Measurements from ENCODE around the gene PAX2.

Gene PAX2

DNA sequence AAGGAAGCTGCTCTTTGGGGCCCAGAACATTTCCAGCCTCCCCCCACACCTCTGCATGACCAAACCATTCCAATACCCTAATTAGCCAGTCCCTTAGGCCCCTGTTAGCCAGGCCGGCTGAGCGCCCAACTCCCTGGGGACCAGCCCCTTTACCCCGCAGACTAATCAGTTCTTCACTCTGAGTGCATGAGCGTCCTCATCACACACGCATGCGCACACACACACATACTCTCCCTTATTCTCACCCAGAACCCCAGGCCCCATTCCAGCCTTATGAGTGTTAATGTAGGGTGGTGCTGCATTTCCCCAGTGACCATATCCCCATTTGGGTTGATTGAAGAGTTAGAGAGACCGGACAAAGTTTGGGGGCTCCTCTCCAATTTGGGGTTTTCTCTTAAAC lies 90.4 kb downstream of the PAX2 start:
- in situ Hi-C loops (cut with HindIII; ENCODE audit: low sequenced_read_pairs) = no loop called here

GRCh38 chr10:100836891-100837290 lies 91.5 kb downstream of the PAX2 start:
- in situ Hi-C loops (cut with HindIII; ENCODE audit: low sequenced_read_pairs) = no loop called here

GRCh38 chr10:100837300-100837699 lies 91.9 kb downstream of the PAX2 start:
- in situ Hi-C loops (cut with HindIII; ENCODE audit: low sequenced_read_pairs) = no loop called here

GRCh38 chr10:100838986-100839385 lies 93.6 kb downstream of the PAX2 start:
- in situ Hi-C loops (cut with HindIII; ENCODE audit: low sequenced_read_pairs) = no loop called here

DNA sequence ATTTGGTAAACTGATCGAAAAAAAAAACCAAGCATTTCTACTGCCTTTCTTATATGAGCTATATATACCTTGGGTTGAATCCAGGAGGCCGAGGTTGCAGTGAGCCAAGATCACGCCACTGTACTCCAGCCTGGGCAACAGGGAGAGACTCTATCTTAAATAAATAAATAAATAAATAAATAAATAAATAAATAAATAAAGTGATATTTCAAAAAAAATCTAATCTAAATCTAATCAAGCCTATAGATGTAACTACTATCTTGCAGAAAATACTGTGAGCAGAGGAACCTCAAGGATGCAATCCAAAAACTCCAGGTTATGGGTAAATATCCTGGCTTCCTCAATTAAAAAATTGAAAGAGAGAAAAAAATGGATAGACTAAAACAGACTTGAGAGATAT lies 96.1 kb downstream of the PAX2 start:
- in situ Hi-C loops (cut with HindIII; ENCODE audit: low sequenced_read_pairs) = no loop called here

GRCh38 chr10:100847440-100847839 lies 102.1 kb downstream of the PAX2 start:
- in situ Hi-C loops (cut with HindIII; ENCODE audit: low sequenced_read_pairs) = no loop called here

GRCh38 chr10:100848770-100849169 lies 103.4 kb downstream of the PAX2 start:
- in situ Hi-C loops (cut with HindIII; ENCODE audit: low sequenced_read_pairs) = no loop called here

DNA sequence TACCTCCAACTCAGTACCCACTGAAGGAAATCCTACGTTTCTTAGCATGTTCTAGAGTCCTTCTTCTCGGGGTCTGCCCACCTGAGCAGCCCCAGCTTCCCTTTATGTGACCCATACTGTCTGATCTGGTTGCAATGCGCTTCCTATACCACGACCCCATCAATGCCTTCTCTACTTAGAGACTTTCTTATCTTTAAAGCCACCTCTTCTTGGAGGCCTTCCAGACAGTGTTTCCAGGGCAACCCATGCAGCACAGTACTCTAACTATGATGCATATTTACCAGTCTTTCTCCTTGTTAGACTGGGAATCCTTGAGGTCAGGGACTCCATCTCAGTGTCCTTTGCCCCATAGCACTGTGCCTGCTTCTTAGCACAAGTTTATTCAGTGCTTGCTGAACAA lies 112.9 kb downstream of the PAX2 start:
- in situ Hi-C loops (cut with HindIII; ENCODE audit: low sequenced_read_pairs) = no loop called here

GRCh38 chr10:100858747-100859483 lies 113.5 kb downstream of the PAX2 start:
- in situ Hi-C loops (cut with HindIII; ENCODE audit: low sequenced_read_pairs) = no loop called here

DNA sequence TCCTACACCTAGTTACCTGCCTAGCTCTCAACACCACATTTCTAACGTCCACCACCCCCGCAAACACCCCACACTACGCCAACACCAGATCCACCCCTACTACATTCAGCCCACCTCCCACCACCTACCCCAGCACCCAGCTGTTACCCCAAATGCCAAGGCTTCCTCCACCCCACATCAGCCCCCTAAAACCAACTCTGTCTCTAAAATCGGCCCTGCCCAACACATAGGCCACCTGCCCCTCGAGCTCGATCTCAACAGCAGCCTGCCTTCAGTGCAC lies 114.0 kb downstream of the PAX2 start:
- in situ Hi-C loops (cut with HindIII; ENCODE audit: low sequenced_read_pairs) = no loop called here

- in situ Hi-C loops (cut with HindIII; ENCODE audit: low sequenced_read_pairs) = no loop called here
These were observed 118.1 kb downstream of the PAX2 start for GRCh38 chr10:100863433-100863832.

DNA sequence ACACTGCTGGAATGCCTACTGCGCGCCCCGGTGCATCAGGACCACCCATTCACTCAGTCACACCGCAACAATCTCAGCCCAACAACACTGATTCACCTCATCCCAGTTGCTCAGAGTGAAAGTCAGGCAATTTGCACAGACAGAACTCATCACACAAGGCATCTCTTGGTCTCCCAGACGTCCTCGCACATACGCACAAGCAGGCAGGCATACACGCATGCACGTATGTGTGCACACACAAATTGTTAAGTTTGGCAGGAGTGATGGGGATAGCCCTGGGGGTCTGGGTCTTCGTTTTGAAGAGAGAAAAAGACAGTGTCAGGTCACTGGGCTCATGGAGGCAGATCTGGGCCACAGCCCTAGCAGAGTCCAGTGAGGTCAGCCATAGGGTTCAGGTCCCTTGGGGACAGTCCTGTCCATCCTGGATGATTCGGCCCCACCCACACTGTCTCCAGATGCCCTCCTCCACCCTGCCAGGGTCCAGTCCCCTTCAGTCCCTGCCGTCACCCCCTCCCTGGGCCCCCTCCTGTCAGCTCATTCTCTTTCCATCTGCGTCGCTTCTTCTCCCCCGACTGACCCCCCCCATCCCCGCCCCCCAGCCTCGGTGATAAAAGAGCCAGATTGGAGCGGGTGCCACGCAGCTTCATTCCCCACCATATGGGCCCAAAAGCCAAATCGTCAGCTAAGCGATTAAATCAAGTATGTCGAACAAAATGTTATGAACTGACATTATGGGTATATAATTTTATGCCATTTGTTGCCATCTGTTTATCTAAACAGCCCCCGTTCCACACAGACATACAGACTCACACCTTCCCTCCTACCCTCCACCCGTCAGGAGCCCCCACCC lies 118.9 kb downstream of the PAX2 start:
- in situ Hi-C loops (cut with HindIII; ENCODE audit: low sequenced_read_pairs) = no loop called here

DNA sequence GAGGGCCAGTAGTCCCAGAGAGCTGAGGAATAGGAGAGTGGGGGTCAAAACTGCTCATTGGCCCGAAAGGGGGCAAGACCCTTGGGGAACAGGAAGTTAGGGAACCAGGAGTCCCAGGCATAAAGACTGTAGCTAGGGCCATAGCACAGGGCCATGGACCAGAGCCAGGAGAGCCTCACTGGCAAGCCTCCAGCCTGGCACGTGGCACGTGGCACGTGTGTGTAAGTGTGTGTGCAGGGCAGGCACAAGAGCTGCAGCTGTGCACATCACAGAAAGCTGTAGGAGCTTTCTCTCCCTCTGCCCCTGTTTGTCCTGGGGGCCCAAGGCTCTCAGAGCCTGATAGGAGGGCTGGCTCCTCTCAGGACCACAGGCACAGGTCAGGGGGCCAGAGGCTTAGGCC lies 119.6 kb downstream of the PAX2 start:
- in situ Hi-C loops (cut with HindIII; ENCODE audit: low sequenced_read_pairs) = no loop called here

- in situ Hi-C loops (cut with HindIII; ENCODE audit: low sequenced_read_pairs) = no loop called here
These were observed 120.6 kb downstream of the PAX2 start for GRCh38 chr10:100866010-100866409.

DNA sequence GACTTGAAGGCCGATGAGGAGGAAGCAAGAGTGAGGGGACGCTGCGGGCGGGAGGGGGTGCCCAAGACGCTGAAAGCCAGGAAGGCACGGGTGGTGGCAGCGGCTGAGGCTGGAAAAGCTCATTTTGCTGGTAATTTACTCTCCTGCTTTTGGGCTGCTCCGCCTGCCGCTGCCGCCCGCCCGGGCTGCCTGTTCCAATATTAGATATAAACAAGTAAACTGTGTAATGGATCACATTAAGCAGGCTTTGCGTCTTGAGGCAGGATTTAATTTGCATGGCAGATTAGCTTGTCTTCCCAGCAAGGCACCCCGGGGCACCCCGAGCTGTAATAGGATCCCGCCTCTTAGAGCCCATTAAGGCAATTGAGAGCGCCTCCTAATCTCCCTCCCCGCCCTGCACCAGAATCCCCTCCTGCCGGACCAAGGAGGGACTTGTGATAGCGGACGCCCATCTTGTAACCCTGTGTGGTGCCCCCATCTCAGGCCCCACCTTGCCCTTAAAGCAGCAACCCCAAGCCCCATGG lies 121.3 kb downstream of the PAX2 start:
- in situ Hi-C loops (cut with HindIII; ENCODE audit: low sequenced_read_pairs) = no loop called here

GRCh38 chr10:100867261-100867963 lies 122.0 kb downstream of the PAX2 start:
- in situ Hi-C loops (cut with HindIII; ENCODE audit: low sequenced_read_pairs) = no loop called here

- in situ Hi-C loops (cut with HindIII; ENCODE audit: low sequenced_read_pairs) = no loop called here
These were observed 123.0 kb downstream of the PAX2 start for GRCh38 chr10:100868382-100868781.

DNA sequence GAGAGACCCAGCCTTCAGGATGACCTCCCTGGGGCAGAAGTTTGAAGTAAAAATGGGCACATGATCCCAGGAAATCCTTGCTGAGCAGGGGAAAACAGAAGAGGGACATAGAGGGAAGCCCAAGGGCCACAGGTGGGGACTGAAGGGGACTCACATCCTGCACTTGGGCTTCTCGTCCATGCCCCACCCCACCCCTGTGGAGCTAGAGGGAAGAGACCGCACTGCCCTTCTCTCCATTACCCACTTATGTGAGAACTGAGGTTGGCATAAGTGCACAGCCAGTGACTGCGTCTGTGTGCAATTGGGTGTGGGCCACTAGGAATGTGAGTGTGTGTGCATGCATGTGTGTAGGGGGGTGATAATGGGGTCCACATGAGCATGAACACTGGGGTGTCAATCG lies 124.0 kb downstream of the PAX2 start:
- in situ Hi-C loops (cut with HindIII; ENCODE audit: low sequenced_read_pairs) = no loop called here

DNA sequence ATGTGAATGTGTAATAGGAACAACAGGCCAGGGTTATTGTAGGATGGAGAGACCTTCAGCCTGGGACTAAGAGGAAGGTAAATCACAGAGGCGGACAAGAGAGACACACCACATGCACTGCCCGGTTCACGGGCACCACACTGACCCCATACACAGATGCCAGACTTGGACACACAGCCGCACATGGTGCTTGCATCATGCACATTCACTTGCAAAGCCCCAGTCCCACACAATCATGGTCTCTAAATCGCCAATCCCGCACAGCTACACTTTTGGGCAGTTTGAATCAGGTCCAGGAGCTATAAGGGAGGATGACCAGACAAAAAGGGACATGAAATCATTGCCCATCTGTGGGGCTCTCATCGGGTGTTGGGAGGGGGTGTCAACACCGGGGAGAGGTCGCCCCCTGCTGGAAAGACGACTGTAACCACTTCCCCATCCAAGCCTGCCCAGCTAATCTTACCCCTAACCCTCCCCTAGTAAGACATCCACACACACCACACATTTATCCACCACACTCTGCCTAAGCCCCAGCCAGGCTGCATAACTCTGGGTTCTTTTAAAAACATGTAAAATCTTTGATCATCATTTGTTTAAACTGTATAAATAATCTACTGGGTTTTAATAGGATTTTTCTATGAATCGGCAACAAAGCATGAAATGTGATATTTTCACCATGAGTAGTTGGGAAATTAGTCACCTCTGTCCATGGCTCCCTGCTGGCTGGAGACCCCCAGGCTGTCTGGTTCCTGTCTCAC lies 126.8 kb downstream of the PAX2 start:
- in situ Hi-C loops (cut with HindIII; ENCODE audit: low sequenced_read_pairs) = no loop called here

GRCh38 chr10:100873146-100873826 lies 127.9 kb downstream of the PAX2 start:
- in situ Hi-C loops (cut with HindIII; ENCODE audit: low sequenced_read_pairs) = no loop called here

All from DLD1 (cell line).